Esophagus muscularis mucosa (tissue), 4 donors: Measurements from ENCODE around the gene TC2N. TPM values are rescaled to one million over a fixed set of nuclear protein-coding genes. Genes with fewer than 3 reads are reported as not detected.

Experiments
- DNase-seq: peaks from one replicate; pipeline ENCODE4 v3.0.0-alpha.2; 2017; ENCODE audit errors: extremely low spot score
- H3K27ac ChIP-seq, 4 donors: fragments of 200-600 bp; sonication (generic); replicated peaks in 1 of 4; 1 replicate in 3 of 4; 2 replicates in 1 of 4; pipeline ENCODE4 v1.5.1; 2016 to 2019; ENCODE audit warnings: mild to moderate bottlenecking in 1 of 4
- H3K27me3 ChIP-seq, 4 donors: fragments of 200-600 bp; sonication (generic); one replicate each; pipeline versions ENCODE4 v1.5.1 to v1.6.0; 2016 to 2019
- H3K36me3 ChIP-seq, 4 donors: fragments of 200-600 bp; sonication (generic); one replicate each; pipeline ENCODE4 v1.5.1; 2016 to 2019
- H3K4me1 ChIP-seq, 4 donors: fragments of 200-600 bp; sonication (generic); one replicate each; pipeline ENCODE4 v1.5.1; 2016 to 2019
- H3K4me3 ChIP-seq, 4 donors: fragments of 200-600 bp; sonication (generic); 1 replicate in 2 of 4; 2 replicates in 2 of 4; pipeline ENCODE4 v1.5.1; 2016 to 2019; ENCODE audit warnings: mild to moderate bottlenecking in 4 of 4, moderate library complexity in 1 of 4
- H3K9me3 ChIP-seq, 4 donors: fragments of 200-600 bp; sonication (generic); 1 replicate in 3 of 4; 2 replicates in 1 of 4; pipeline ENCODE4 v1.5.1; 2016 to 2019
- CTCF ChIP-seq, 3 experiments: fragments of 200-600 bp in 2 of 3; fragments of 450-650 bp in 1 of 3; sonication (generic) in 2 of 3; IDR thresholded peaks; one replicate each; pipeline ENCODE4 v1.5.1; 2017 to 2019; ENCODE audit warnings: antibody characterized with exemption in 3 of 3, mild to moderate bottlenecking in 2 of 3, moderate library complexity in 1 of 3
- EP300 ChIP-seq: sonication (generic); formaldehyde crosslinking; IDR thresholded peaks from one replicate; pipeline ENCODE4 v1.6.1; 2017; ENCODE audit warnings: antibody characterized with exemption
- POLR2A ChIP-seq: fragments of 450-650 bp; IDR thresholded peaks from one replicate; pipeline ENCODE4 v1.6.1; 2017; ENCODE audit warnings: antibody characterized with exemption, moderate library complexity, mild to moderate bottlenecking, low read depth
- POLR2AphosphoS5 ChIP-seq, 2 donors: sonication (generic); formaldehyde crosslinking; IDR thresholded peaks; one replicate each; pipeline ENCODE4 v1.6.1; 2017; ENCODE audit warnings: antibody characterized with exemption in 2 of 2
- WGBS: methylation state at CpG from one replicate; pipeline ENCODE4 v1.1.5; 2018; 5-methylcytosine and 5-hydroxymethylcytosine counted together
- intact Hi-C: fragments of 100-400 bp; cut with DNase I; formaldehyde crosslinking; loops from one replicate; pipeline ENCODE4 v1.15.1; 2023
- total RNA-seq, 4 donors: library from RNA; depleted of rRNA; stranded (reverse); fragments of >200 nt; gene quantifications; one replicate each; pipeline versions ENCODE4 v1.1.0 to v1.2.1, GENCODE V29; 2016

Gene TC2N
- total RNA-seq, 4 donors from 2014 or later = 17.8 to 27.8 (median 23.7) TPM

- Histone ChIP-seq H3K4me1 (peaks cover 0 to 31% (median 16%) of the 10 kb centered on the region in 4 donors), H3K36me3 (no peaks in the 10 kb centered on the region), H3K9me3 (no peaks in the 10 kb centered on the region), H3K27ac (no peak overlapping the region), H3K4me3 (no peak overlapping the region), H3K27me3 (no peaks in the 10 kb centered on the region)
- intact Hi-C loops = no loop called here
- no peak for TF ChIP-seq EP300
- no peak for TF ChIP-seq CTCF (IDR thresholded peaks at IDR 0.05)
- no peak for TF ChIP-seq POLR2A
- no peak for TF ChIP-seq POLR2AphosphoS5 (IDR thresholded peaks at IDR 0.05)
- no peak for DNase-seq
- WGBS = 39% methylated on average over 3 of the region's 3 CpGs
Observed at GRCh38 chr14:91729756-91730155, 137.6 kb downstream of the TC2N start.

Other genes with a start within 250 kb of the TC2N start
- 1 to 10 TPM in 1 of 4 donors, under 1 TPM in 3; 0.11 to 2.9 (median 0.91) TPM for gene CATSPERB, start 135.4 kb downstream of the TC2N start, total RNA-seq
- 100 to 1,000 TPM in 3 of 4 donors, 10 to 100 TPM in 1; 79.7 to 161 (median 116) TPM for gene FBLN5, start 80.2 kb upstream of the TC2N start, total RNA-seq
- gene TRIP11, start 172.5 kb upstream of the TC2N start, total RNA-seq = 10 to 100 TPM; 24.0 to 36.2 (median 29.6) TPM
- 10 to 100 TPM; 24.1 to 48.9 (median 24.9) TPM for gene ATXN3, start 239.0 kb upstream of the TC2N start, total RNA-seq